ENCODE data around the gene PLEKHA5. TPM values are rescaled to one million over a fixed set of nuclear protein-coding genes. Genes with fewer than 3 reads are reported as not detected.

Gene PLEKHA5
- polyA plus RNA-seq, 1 of the 3 experiments (the other 2 are of a cell fraction), result 7.1 TPM

DNA sequence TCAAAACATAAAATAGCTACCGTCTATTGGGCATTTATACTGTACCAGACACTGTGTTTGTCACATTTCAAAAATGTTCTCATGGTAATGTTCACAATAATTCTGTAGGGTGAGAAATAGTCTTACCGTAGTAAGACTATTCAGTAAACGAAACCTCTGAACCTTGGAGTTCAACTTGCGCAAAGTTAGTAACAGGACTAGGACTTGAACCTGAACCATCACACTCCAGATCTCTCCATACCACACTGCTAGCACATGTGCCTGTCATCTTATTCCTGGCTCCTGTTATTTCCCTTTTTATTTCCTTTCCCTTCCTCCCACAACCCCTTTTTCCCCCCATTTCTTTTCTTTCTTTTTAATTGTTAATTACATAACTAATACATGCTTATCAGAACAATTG is 65.4 kb downstream of the PLEKHA5 start (continued):
- TF ChIP-seq, protein P1, sequence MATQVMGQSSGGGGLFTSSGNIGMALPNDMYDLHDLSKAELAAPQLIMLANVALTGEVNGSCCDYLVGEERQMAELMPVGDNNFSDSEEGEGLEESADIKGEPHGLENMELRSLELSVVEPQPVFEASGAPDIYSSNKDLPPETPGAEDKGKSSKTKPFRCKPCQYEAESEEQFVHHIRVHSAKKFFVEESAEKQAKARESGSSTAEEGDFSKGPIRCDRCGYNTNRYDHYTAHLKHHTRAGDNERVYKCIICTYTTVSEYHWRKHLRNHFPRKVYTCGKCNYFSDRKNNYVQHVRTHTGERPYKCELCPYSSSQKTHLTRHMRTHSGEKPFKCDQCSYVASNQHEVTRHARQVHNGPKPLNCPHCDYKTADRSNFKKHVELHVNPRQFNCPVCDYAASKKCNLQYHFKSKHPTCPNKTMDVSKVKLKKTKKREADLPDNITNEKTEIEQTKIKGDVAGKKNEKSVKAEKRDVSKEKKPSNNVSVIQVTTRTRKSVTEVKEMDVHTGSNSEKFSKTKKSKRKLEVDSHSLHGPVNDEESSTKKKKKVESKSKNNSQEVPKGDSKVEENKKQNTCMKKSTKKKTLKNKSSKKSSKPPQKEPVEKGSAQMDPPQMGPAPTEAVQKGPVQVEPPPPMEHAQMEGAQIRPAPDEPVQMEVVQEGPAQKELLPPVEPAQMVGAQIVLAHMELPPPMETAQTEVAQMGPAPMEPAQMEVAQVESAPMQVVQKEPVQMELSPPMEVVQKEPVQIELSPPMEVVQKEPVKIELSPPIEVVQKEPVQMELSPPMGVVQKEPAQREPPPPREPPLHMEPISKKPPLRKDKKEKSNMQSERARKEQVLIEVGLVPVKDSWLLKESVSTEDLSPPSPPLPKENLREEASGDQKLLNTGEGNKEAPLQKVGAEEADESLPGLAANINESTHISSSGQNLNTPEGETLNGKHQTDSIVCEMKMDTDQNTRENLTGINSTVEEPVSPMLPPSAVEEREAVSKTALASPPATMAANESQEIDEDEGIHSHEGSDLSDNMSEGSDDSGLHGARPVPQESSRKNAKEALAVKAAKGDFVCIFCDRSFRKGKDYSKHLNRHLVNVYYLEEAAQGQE (IDR thresholded peaks at IDR 0.05; ENCODE audit: low read depth, low read length), result no peak
- TF ChIP-seq, protein P2, sequence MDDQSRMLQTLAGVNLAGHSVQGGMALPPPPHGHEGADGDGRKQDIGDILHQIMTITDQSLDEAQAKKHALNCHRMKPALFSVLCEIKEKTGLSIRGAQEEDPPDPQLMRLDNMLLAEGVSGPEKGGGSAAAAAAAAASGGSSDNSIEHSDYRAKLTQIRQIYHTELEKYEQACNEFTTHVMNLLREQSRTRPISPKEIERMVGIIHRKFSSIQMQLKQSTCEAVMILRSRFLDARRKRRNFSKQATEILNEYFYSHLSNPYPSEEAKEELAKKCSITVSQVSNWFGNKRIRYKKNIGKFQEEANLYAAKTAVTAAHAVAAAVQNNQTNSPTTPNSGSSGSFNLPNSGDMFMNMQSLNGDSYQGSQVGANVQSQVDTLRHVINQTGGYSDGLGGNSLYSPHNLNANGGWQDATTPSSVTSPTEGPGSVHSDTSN (IDR thresholded peaks at IDR 0.05), result no peak
- no peak for TF ChIP-seq ELF1 (IDR thresholded peaks at IDR 0.05)
- no peak for TF ChIP-seq TAF1 (IDR thresholded peaks at IDR 0.05; ENCODE audit: borderline replicate concordance, low read depth, low read length)
- TF ChIP-seq, protein P3, sequence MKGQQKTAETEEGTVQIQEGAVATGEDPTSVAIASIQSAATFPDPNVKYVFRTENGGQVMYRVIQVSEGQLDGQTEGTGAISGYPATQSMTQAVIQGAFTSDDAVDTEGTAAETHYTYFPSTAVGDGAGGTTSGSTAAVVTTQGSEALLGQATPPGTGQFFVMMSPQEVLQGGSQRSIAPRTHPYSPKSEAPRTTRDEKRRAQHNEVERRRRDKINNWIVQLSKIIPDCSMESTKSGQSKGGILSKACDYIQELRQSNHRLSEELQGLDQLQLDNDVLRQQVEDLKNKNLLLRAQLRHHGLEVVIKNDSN (IDR thresholded peaks at IDR 0.05; ENCODE audit: borderline replicate concordance, low read depth), result no peak

DNA sequence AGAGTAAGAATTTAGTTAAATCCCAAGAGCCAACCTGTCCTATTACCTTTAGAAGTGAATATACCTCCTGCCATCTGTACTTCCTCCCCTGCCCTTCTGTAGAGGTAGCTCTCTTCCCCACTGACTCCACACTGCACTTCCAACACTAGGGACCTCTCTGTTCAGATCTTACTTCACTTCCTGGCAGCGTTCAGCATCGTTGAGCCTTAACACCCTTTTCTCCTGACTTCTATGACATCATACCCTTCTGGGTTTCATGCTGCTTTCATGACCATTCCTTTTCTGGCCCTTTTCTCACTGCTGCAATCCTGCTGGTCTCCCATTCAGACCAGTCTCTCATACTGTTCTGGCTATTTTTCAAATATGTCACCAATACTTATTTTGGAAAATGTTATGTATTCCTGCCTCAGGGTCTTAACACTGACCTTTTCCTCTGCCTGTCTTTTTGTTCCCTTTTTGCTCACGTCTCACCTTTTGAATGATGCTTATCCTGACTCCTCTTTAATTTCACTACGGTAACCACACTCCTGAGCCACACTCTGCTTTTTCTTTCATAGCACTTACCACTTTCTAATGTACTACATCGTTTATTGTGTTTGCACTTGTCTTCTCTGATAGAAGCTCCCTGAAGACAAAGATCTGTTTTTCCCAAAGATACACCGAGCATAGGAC is 67.6 kb downstream of the PLEKHA5 start:
- Histone ChIP-seq H3K36me3 (replicated peaks in 1 of 2; ENCODE audit: control insufficient read depth in 1 of 2, insufficient read depth in 2 of 2, low read length in 1 of 2) (no peaks in the 10 kb centered on the region), H4K20me1 (ENCODE audit: insufficient read depth) (no peaks in the 10 kb centered on the region), H3K27me3 (ENCODE audit: insufficient read depth) (no peaks in the 10 kb centered on the region), H3K9ac (no peak overlapping the region), H3K4me2 (no peak overlapping the region), H3K9me2 (no peaks in the 10 kb centered on the region), H3K79me2 (ENCODE audit: insufficient read depth) (no peaks in the 10 kb centered on the region; the same call in 1 of the 2 replicates), H3F3A (replicated peaks; ENCODE audit: insufficient read depth) (no peaks in the 10 kb centered on the region), H2AFZ (ENCODE audit: low read depth) (no peak overlapping the region), H3K27ac (ENCODE audit: low read depth in 2 of 2, low read length in 1 of 2) (no peak overlapping the region), H3K4me3 (ENCODE audit: low read depth in 2 of 2, low read length in 1 of 2) (no peak overlapping the region), H3K4me1 (ENCODE audit: control insufficient read depth in 1 of 2, insufficient read depth in 2 of 2, low read depth in 1 of 2, low read length in 1 of 2) (no peaks in the 10 kb centered on the region; a peak in 2 of 4 replicates), H3K9me3 (no peaks in the 10 kb centered on the region)
- no peak for DNase-seq
- TF ChIP-seq, protein P4, sequence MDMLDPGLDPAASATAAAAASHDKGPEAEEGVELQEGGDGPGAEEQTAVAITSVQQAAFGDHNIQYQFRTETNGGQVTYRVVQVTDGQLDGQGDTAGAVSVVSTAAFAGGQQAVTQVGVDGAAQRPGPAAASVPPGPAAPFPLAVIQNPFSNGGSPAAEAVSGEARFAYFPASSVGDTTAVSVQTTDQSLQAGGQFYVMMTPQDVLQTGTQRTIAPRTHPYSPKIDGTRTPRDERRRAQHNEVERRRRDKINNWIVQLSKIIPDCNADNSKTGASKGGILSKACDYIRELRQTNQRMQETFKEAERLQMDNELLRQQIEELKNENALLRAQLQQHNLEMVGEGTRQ (IDR thresholded peaks at IDR 0.05; ENCODE audit: borderline replicate concordance, low read depth, low read length), result no peak
- TF ChIP-seq EZH2phosphoT487 (IDR thresholded peaks at IDR 0.05; ENCODE audit: borderline replicate concordance, low read depth), result no peak
- TF ChIP-seq RXRA (IDR thresholded peaks at IDR 0.05; ENCODE audit: borderline replicate concordance, low read depth), result no peak
- TF ChIP-seq GABPA (IDR thresholded peaks at IDR 0.05; ENCODE audit: low read depth), result no peak
- TF ChIP-seq, protein P5, sequence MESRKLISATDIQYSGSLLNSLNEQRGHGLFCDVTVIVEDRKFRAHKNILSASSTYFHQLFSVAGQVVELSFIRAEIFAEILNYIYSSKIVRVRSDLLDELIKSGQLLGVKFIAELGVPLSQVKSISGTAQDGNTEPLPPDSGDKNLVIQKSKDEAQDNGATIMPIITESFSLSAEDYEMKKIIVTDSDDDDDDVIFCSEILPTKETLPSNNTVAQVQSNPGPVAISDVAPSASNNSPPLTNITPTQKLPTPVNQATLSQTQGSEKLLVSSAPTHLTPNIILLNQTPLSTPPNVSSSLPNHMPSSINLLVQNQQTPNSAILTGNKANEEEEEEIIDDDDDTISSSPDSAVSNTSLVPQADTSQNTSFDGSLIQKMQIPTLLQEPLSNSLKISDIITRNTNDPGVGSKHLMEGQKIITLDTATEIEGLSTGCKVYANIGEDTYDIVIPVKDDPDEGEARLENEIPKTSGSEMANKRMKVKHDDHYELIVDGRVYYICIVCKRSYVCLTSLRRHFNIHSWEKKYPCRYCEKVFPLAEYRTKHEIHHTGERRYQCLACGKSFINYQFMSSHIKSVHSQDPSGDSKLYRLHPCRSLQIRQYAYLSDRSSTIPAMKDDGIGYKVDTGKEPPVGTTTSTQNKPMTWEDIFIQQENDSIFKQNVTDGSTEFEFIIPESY (IDR thresholded peaks at IDR 0.05; ENCODE audit: borderline replicate concordance, low read depth), result no peak
- TF ChIP-seq, protein P6, sequence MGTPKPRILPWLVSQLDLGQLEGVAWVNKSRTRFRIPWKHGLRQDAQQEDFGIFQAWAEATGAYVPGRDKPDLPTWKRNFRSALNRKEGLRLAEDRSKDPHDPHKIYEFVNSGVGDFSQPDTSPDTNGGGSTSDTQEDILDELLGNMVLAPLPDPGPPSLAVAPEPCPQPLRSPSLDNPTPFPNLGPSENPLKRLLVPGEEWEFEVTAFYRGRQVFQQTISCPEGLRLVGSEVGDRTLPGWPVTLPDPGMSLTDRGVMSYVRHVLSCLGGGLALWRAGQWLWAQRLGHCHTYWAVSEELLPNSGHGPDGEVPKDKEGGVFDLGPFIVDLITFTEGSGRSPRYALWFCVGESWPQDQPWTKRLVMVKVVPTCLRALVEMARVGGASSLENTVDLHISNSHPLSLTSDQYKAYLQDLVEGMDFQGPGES (IDR thresholded peaks at IDR 0.05; ENCODE audit: low read depth, low read length), result no peak
- TF ChIP-seq, protein P7, sequence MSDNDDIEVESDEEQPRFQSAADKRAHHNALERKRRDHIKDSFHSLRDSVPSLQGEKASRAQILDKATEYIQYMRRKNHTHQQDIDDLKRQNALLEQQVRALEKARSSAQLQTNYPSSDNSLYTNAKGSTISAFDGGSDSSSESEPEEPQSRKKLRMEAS (IDR thresholded peaks at IDR 0.05; ENCODE audit: low read depth), result no peak
- TF ChIP-seq YY1 (IDR thresholded peaks at IDR 0.05; ENCODE audit: low read depth), result no peak
- no peak for TF ChIP-seq EP300 (IDR thresholded peaks at IDR 0.05; ENCODE audit: borderline replicate concordance in 1 of 2, low read depth in 1 of 2, low read length in 1 of 2)
- TF ChIP-seq TEAD4 (IDR thresholded peaks at IDR 0.05; ENCODE audit: borderline replicate concordance, insufficient read depth), result no peak
- TF ChIP-seq NFIC (IDR thresholded peaks at IDR 0.05; ENCODE audit: borderline replicate concordance), result no peak
- 75% methylated on average over 6 of the region's 6 CpGs for WGBS (ENCODE audit: low lambda C conversion rate)
- ChIA-PET POLR2A (no interaction called here), CTCF (interaction anchor here (1.2 kb wide), 1 partner anchor 11 kb away, joined by 5 read pairs; no protein-coding TSS in a partner anchor)
